Vein endothelial cell (primary cell): ENCODE results near the gene GXYLT2. TPM values are rescaled to one million over a fixed set of nuclear protein-coding genes. Genes with fewer than 3 reads are reported as not detected.

Experiments
- small RNA-seq: library from RNA; depleted of rRNA; stranded (forward); fragments of <200 nt; gene quantifications from one replicate; pipeline ENCODE3, GENCODE V24; 2012
- total RNA-seq: library from RNA; depleted of rRNA; stranded (reverse); fragments of >200 nt; gene quantifications from 2 replicates; pipeline ENCODE4 v1.2.3, GENCODE V29; 2012

GXYLT2 gene
- 1.1 and 2.3 TPM in 2 replicates for total RNA-seq

DNA sequence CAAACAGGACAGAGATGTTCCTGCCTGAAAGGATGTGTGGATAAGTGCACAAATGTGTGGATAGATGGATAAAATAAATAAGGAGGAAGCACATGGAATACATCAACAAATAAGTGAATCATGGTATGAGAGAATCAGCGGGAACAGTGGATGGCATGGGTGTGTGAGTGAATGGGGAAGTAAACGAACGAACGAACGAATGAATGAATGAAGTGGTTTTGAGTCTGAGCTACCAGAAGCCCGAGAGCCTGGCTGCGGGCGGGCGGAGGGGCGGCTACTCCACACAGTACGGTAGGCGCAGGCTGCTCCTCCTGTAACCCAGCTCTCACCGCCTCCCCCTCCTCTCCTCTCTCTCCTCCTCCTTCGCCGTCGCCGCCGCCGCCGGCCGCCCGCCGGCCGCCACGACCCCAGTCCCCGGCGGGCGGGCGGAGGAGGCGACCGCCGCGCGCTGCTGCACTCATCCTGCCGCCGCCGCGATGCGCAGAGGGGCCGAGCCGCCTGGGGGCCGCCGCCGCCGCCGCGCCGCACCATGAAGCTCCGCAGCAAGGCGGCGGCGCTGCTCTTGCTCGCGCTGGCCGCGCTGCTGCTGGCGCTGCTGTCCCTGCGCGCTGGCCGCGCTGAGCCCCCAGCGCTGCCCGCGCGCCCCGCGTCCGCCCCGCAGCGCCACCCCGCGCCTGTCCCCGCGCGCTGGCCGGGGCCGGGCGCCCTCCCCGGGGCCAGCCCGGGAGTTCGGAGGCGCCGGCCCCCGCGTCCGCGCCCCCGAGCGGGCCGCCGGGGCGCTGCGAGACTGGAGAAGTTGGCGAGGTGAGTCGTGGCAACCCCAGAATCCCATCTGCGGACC, at the start of gene GXYLT2:
Gene GXYLT2 (plus strand): TSS at position 342 of the 841 bp plus-strand sequence. CDS start 188 bp downstream, at position 530.

DNA sequence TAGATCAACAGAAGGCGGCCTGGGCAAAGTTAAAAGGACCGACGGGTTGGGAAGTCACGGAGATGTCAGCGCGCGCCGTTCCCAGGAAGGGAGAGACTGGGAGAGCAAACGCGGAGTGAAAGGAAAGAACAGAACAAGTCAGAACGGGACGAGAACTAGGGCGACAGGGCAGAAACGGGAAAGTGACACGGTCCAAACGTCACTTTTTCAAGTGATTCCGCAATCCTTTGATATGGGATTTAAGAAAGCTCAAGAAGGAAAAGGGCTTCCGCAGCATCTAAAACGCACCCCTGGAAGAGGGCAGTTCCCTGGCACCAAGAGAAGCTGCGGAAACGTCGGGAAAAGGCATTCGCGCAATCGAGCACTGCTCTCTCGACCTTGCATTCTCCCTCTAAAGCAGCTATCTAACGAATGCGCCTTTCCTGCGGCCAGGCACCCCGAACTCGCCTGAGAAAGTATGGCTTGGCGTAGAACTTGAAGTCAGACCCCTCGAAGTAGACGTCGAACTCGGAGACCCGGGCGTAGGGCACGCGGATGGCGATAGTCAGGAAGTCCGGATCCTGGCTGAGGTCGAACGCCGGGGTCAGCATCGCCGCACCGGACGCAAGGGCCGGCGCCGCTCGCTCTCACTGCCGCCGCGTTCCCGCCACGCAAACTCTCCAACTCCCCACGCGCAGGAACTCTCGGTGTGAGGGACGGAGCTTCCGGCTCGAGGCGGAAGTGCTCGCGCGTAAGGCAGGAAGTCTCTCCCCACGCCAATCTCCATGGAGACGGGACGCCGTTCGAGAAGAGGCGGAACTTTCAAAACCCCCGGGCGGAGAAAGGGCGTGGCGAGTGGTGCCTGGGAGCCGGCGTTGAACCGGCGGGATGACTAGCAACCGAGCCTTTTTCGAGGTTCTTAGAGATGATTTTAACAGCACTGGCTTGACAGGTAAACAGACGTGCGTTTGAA, 39.8 kb upstream of the GXYLT2 start, which contains the start of gene SHQ1:
Gene SHQ1 (minus strand): TSS at position 695 of the 952 bp plus-strand sequence. CDS start 105 bp downstream, at position 590.

DNA sequence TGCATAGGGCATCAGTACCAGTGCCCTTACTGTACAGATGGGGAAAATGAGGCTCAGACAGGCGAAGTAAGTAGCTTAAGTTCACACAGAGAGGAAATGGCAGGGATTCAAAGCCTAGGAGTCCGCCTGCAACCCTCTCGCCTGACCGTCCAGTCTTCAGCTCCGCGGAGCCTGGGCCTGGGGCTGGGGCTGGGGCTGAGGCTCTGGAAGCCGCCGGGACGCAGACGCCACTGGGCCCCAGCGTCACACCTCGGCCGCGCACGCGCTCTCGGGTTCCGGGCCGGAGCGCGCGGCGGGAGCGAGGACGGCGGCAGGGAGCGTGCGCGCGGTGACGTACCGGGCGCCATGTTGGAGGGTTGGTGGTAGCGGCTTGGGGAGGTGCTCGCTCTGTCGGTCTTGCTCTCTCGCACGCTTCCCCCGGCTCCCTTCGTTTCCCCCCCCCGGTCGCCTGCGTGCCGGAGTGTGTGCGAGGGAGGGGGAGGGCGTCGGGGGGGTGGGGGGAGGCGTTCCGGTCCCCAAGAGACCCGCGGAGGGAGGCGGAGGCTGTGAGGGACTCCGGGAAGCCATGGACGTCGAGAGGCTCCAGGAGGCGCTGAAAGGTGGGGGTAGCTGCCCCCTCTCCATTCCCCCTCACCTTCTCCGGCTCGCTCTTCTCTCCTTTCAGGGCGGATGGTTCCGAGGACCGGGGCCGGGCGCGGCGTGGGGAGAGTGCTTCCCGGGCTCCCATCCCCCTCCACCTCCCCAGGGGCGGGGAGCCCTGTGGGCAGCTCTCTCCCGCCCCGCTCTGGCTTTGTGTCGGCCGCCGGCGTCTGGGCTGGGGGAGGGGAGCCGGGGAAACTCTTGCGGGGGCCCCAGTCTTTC, 108.9 kb downstream of the GXYLT2 start, which contains the start of gene PPP4R2:
Gene PPP4R2 (plus strand): TSS at position 339 of the 861 bp plus-strand sequence. CDS start 227 bp downstream, at position 566.

Small RNA genes within 50 kb of the gene (small RNA-seq; reads per million reads assigned to genes)
- gene RF00017, result not detected

Other genes starting within 250 kb of the GXYLT2 start
- gene SHQ1, start 39.6 kb upstream of the GXYLT2 start, total RNA-seq, result 15.7 and 18.2 TPM in 2 replicates
- gene PPP4R2, start 108.8 kb downstream of the GXYLT2 start, total RNA-seq, result 62.1 and 63.0 TPM in 2 replicates
- 7.5 and 7.8 TPM in 2 replicates for gene EBLN2, start 173.6 kb downstream of the GXYLT2 start, total RNA-seq